ENCODE measurements around the gene DSN1.

DNA sequence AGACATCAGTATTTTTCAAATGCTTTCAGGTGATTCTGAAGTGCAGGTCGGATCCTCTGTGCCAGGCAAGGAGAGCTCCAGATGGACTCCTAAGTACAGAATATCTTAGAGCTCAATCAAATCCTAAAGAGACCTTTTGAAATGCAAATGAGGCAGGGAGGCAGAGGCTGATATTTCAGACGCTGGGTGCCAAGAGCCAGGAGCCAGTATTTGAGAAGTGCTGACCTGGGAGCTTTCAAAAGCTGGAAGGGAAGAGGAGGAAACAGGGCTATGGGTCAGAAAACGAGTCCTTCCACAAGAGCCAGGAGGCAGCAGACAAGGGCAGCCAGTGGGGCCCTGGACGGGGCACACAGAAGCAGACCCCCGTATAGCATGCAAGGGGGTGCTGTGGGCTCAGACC, 46.1 kb upstream of the DSN1 start:
- TF ChIP-seq, protein P1, sequence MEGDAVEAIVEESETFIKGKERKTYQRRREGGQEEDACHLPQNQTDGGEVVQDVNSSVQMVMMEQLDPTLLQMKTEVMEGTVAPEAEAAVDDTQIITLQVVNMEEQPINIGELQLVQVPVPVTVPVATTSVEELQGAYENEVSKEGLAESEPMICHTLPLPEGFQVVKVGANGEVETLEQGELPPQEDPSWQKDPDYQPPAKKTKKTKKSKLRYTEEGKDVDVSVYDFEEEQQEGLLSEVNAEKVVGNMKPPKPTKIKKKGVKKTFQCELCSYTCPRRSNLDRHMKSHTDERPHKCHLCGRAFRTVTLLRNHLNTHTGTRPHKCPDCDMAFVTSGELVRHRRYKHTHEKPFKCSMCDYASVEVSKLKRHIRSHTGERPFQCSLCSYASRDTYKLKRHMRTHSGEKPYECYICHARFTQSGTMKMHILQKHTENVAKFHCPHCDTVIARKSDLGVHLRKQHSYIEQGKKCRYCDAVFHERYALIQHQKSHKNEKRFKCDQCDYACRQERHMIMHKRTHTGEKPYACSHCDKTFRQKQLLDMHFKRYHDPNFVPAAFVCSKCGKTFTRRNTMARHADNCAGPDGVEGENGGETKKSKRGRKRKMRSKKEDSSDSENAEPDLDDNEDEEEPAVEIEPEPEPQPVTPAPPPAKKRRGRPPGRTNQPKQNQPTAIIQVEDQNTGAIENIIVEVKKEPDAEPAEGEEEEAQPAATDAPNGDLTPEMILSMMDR (conservative IDR thresholded peaks at IDR 0.05 in 1 of 2, IDR thresholded peaks at IDR 0.05 in 1 of 2; ENCODE audit: low read depth in 1 of 2, low read length in 2 of 2): no peak
- TF ChIP-seq EZH2 (IDR thresholded peaks at IDR 0.05; ENCODE audit: low read length, missing control alignments): no peak
